Suprapubic skin (tissue), 3 donors: ENCODE data around the gene C16orf96.

Source experiments
- POLR2A ChIP-seq, 2 donors: fragments of 450-650 bp; IDR thresholded peaks; one replicate each; pipeline ENCODE4 v1.6.1; 2017; ENCODE audit warnings: antibody characterized with exemption in 2 of 2, mild to moderate bottlenecking in 2 of 2, moderate library complexity in 2 of 2
- TF ChIP-seq, protein P1 (sequence below), 2 donors: fragments of 200-600 bp in 1 of 2; fragments of 450-650 bp in 1 of 2; sonication (generic) in 1 of 2; IDR thresholded peaks; one replicate each; pipeline ENCODE4 v1.5.1; 2016 to 2019; ENCODE audit warnings: antibody characterized with exemption in 2 of 2, mild to moderate bottlenecking in 1 of 2, moderate library complexity in 1 of 2

- TF ChIP-seq POLR2A (IDR thresholded peaks at IDR 0.05), result no peak
- TF ChIP-seq, protein P1, sequence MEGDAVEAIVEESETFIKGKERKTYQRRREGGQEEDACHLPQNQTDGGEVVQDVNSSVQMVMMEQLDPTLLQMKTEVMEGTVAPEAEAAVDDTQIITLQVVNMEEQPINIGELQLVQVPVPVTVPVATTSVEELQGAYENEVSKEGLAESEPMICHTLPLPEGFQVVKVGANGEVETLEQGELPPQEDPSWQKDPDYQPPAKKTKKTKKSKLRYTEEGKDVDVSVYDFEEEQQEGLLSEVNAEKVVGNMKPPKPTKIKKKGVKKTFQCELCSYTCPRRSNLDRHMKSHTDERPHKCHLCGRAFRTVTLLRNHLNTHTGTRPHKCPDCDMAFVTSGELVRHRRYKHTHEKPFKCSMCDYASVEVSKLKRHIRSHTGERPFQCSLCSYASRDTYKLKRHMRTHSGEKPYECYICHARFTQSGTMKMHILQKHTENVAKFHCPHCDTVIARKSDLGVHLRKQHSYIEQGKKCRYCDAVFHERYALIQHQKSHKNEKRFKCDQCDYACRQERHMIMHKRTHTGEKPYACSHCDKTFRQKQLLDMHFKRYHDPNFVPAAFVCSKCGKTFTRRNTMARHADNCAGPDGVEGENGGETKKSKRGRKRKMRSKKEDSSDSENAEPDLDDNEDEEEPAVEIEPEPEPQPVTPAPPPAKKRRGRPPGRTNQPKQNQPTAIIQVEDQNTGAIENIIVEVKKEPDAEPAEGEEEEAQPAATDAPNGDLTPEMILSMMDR (IDR thresholded peaks at IDR 0.05), result no peak
Measured at GRCh38 chr16:4580250-4580649, 24.1 kb downstream of the C16orf96 start.
